Epithelial cell of esophagus (primary cell): ENCODE data around the gene BOK.
A peak's percentile ranks its signal among the peaks of the same experiment; 100 is the strongest.

Source experiments
- DNase-seq: peaks from one replicate; pipeline ENCODE4 v3.0.0; 2010; ENCODE audit warnings: low read depth
- H3K4me3 ChIP-seq: 2 replicates; pipeline ENCODE4 v1.5.1; 2011; ENCODE audit warnings: mild to moderate bottlenecking, low read length, control low read depth
- TF ChIP-seq, protein P1 (sequence below): IDR thresholded peaks from 2 replicates; pipeline ENCODE4 v1.5.1; 2011; ENCODE audit warnings: low read depth, mild to moderate bottlenecking, low read length, control low read depth, inconsistent platforms; ENCODE audit not compliant: insufficient read depth; ENCODE audit errors: missing control alignments

The BOK gene

DNA sequence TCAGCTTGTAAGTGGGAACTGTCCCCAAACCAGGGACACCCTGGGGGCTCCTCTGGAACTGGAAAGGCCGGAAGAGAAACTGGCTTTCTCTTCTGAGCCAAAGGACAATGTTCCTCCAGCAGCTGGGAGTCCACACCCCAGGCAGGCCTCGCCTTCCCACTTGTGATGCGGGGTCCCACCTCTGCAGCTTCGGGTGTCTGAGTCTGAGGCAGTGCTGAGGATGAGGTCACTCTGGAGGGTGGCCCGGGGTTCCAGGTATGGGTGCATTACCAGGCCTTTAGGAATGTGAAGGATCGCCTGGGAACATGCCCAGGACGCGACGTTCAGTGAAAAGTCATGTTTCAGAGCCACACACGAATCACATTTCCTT lies 18.2 kb upstream of the BOK start:
- TF ChIP-seq, protein P1, sequence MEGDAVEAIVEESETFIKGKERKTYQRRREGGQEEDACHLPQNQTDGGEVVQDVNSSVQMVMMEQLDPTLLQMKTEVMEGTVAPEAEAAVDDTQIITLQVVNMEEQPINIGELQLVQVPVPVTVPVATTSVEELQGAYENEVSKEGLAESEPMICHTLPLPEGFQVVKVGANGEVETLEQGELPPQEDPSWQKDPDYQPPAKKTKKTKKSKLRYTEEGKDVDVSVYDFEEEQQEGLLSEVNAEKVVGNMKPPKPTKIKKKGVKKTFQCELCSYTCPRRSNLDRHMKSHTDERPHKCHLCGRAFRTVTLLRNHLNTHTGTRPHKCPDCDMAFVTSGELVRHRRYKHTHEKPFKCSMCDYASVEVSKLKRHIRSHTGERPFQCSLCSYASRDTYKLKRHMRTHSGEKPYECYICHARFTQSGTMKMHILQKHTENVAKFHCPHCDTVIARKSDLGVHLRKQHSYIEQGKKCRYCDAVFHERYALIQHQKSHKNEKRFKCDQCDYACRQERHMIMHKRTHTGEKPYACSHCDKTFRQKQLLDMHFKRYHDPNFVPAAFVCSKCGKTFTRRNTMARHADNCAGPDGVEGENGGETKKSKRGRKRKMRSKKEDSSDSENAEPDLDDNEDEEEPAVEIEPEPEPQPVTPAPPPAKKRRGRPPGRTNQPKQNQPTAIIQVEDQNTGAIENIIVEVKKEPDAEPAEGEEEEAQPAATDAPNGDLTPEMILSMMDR: no peak
- peak; percentile 75 for DNase-seq
- H3K4me3 ChIP-seq: peak overlapping the region; percentile 47

DNA sequence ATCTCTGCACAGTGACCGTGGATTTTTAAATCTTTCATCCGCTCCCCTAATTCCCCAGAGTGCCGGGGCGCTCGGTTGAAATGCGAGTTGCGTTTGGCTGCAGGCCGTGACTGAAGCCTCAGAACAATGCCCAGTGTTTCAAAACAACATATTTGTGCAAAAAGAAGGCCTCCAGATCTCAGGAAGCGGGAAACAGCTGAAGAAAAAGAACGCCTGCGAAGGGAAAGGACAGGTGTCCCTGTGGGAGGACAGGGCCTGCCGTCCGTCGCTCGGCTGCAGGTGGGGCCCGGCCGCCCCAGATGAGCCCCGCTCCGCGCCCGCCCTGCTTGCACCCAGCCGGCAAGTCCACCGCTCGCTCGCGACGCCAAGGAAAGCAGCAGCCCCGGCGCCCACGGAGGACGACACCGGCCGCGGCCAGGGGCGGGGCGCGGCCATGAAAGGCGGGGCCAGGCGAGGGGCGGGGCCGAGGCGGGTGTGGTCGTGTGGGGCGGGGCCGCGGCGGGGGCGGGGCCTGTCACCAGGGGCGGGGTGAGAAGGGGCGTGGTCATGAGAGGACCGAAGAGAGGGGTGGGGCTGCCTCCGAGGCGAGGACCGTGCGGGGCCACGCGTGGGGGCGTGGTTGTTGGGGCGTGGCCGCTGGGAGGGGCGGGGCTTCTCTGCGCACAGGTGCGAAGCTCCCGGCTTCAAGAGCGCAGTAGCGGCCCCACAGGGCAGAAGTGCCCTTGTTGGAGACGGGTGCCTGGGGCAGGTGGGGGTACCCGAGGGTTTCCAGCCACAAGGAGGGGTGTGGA lies 17.6 kb upstream of the BOK start:
- TF ChIP-seq, protein P1: no peak
- DNase-seq: peak; percentile 87
- peak overlapping the region; percentile 47 for H3K4me3 ChIP-seq

DNA sequence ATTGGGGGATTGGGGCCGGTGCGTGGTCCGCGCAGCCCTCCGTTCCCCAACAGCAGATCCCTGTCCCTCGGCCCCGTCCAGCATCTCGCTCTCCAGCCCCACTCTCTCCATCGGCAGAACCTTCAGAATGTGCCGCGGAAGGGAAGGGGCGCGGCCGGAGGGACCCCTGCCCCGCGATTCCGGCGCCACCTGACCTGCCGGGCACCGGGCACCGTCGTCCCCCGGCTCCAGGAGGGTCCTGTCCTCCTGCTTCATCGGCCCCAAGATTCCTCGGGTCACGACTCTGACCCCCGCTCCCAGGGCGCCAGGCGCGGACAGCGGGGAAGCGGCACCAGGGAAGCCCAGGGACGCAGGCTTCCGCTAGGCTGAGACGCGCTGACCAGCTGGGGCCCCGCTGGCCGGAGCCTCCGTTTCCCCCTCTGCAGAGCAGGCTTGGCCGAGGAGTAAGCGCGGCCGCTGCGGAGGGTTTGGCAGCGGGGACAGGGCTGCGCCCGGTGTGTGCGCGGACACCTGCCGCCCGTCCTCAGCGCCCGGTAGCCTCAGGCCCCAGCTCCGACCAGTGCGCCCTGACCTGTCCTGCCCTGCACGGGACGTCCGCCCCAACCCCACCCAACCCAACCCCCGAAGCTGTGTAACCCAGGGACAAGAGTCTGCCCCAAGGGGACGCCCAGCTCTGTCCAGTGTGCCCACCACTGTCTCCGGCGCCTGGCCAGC lies 16.8 kb upstream of the BOK start:
- DNase-seq: no peak
- no peak overlapping the region for H3K4me3 ChIP-seq
- TF ChIP-seq, protein P1: no peak

DNA sequence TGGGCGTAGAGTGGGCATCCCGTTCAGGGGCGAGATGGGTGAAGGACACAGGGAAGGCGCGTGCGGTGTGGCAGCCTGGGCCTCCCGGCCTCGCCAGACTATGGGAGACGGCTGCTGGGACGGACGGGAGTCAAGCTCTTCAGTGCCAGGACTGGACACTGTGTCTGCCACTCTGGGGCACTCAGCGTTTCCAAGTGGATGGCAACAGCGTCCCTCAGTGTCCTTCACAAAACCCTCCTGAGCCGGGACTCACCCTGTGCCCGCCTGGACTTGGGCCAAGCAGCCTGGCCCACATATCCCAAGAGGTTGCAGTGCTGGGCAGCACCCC lies 16.3 kb upstream of the BOK start:
- TF ChIP-seq, protein P1: no peak
- no peak for DNase-seq
- H3K4me3 ChIP-seq: no peak overlapping the region

DNA sequence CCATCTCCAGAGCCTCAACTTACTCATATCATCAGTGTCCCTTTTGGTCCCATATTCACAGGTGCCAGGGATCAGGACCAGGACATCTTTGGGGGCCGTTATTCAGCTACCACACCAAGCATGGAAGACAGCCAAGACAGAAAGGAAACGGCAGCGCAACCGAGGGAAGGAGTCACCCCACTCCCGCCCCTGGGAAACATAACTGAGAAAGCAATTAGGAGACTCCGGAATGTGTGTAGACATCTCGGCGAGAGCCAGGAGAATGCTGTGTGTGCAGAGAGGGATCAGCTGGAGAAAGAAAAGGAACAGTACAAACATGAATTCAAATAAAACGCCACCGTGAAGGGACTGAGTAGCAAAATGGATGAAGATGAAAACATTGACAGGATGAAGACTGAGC lies 13.4 kb upstream of the BOK start:
- H3K4me3 ChIP-seq: no peak overlapping the region
- TF ChIP-seq, protein P1: no peak
- DNase-seq: no peak

DNA sequence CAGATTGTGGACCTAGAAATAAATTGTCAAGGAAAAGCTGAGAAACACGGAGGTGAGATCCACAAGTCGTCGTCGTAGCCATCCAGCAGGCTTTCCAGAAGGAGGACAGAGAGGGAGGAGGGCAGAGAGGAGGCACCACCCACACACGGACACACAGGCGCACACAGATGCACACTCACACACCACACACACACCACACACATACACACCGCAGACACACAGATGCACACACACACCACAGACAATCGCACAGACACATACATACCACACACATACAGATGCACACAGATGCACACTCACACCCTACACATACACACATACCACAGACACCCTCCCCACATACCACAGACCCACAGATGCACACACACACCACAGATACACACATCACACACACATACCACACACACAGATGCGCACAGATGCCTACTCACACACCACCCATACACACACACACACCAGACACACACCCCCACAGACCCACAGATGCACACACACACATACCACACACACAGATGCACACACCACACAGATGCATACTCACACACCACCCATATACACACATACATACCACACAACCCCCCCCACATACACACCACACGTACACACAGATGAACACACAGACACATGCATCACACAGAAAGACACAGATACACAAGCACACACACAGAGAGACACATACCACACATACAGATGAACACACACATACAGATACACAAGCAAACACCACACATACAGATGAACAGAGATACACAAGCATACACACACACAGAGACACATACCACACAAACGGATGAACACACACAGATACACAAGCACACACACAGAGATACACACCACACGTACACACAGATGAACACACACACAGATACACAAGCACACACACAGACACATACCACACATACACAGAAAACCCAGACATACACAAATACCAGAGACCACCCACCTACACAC lies 12.7 kb upstream of the BOK start:
- TF ChIP-seq, protein P1: no peak
- no peak overlapping the region for H3K4me3 ChIP-seq
- DNase-seq: no peak
